ENCODE data around the gene VSTM5.

- TF ChIP-seq MAX (IDR thresholded peaks at IDR 0.05; ENCODE audit: low read depth), result no peak
- TF ChIP-seq TAF1 (IDR thresholded peaks at IDR 0.05; ENCODE audit: borderline replicate concordance, low read depth, low read length), result no peak
- TF ChIP-seq GABPA (IDR thresholded peaks at IDR 0.05; ENCODE audit: low read depth), result no peak
- no peak for TF ChIP-seq CTCF (IDR thresholded peaks at IDR 0.05)
Observed at GRCh38 chr11:93819966-93820695, 30.3 kb downstream of the VSTM5 start.

Measured in SK-N-SH (cell line).